Osteocyte (in vitro differentiated cells): Measurements from ENCODE around the gene SLBP. TPM values are rescaled to one million over a fixed set of nuclear protein-coding genes. Genes with fewer than 3 reads are reported as not detected.

Experiments used
- DNase-seq: peaks from one replicate; pipeline ENCODE4 v3.0.0; 2021; ENCODE audit warnings: mixed read lengths; ENCODE audit not compliant: unreplicated experiment; ENCODE audit errors: extremely low spot score
- H3K27ac Mint-ChIP-seq: one replicate; pipeline ENCODE4 v1.8.0; 2021; ENCODE audit warnings: mild to moderate bottlenecking, mixed read lengths; ENCODE audit not compliant: unreplicated experiment
- H3K27me3 Mint-ChIP-seq: one replicate; pipeline ENCODE4 v1.8.0; 2021; ENCODE audit warnings: mixed read lengths; ENCODE audit not compliant: unreplicated experiment
- H3K36me3 Mint-ChIP-seq: one replicate; pipeline ENCODE4 v1.8.0; 2021; ENCODE audit warnings: mixed read lengths; ENCODE audit not compliant: unreplicated experiment
- H3K4me1 Mint-ChIP-seq: one replicate; pipeline ENCODE4 v1.8.0; 2021; ENCODE audit warnings: mixed read lengths; ENCODE audit not compliant: unreplicated experiment
- H3K4me3 Mint-ChIP-seq: one replicate; pipeline ENCODE4 v1.8.0; 2021; ENCODE audit warnings: mild to moderate bottlenecking, moderate library complexity, mixed read lengths; ENCODE audit not compliant: unreplicated experiment
- H3K9me3 Mint-ChIP-seq: one replicate; pipeline ENCODE4 v1.8.0; 2021; ENCODE audit warnings: mixed read lengths; ENCODE audit not compliant: unreplicated experiment
- CTCF ChIP-seq: fragments of 200-600 bp; sonication (generic); IDR thresholded peaks from 2 replicates; pipeline ENCODE4 v1.5.0; 2021; ENCODE audit warnings: antibody characterized with exemption, mild to moderate bottlenecking, moderate library complexity
- total RNA-seq: library from RNA; stranded (reverse); gene quantifications from 2 replicates; pipeline ENCODE4 v1.2.1, GENCODE V29; 2021

SLBP gene
- total RNA-seq, 1 donor from 2014 or later, result 49.1 TPM

- no peak overlapping the region for H3K4me3 Mint-ChIP-seq
- H3K9me3 Mint-ChIP-seq, result no peaks in the 10 kb centered on the region
- H3K27ac Mint-ChIP-seq, result no peak overlapping the region
- no peak for TF ChIP-seq CTCF
- peaks cover 3% of the 10 kb centered on the region for H3K4me1 Mint-ChIP-seq
- no peak for DNase-seq
- peaks cover 5% of the 10 kb centered on the region for H3K36me3 Mint-ChIP-seq
- no peaks in the 10 kb centered on the region for H3K27me3 Mint-ChIP-seq
Observed at GRCh38 chr4:1646690-1647089, 65.4 kb downstream of the SLBP start.

- no peak for TF ChIP-seq CTCF
- H3K36me3 Mint-ChIP-seq, result peaks cover 2% of the 10 kb centered on the region
- no peak overlapping the region for H3K4me3 Mint-ChIP-seq
- H3K9me3 Mint-ChIP-seq, result no peaks in the 10 kb centered on the region
- peaks cover 3% of the 10 kb centered on the region for H3K4me1 Mint-ChIP-seq
- no peak overlapping the region for H3K27ac Mint-ChIP-seq
- peak; percentile 81 for DNase-seq
- no peaks in the 10 kb centered on the region for H3K27me3 Mint-ChIP-seq
Observed at GRCh38 chr4:1644891-1645657, 67.0 kb downstream of the SLBP start.

GRCh38 chr4:1643971-1644735 is 68.0 kb downstream of the SLBP start:
- H3K27me3 Mint-ChIP-seq, result no peaks in the 10 kb centered on the region
- TF ChIP-seq CTCF, result no peak
- no peaks in the 10 kb centered on the region for H3K9me3 Mint-ChIP-seq
- H3K36me3 Mint-ChIP-seq, result peaks cover 2% of the 10 kb centered on the region
- no peak overlapping the region for H3K27ac Mint-ChIP-seq
- H3K4me3 Mint-ChIP-seq, result no peak overlapping the region
- H3K4me1 Mint-ChIP-seq, result peaks cover 6% of the 10 kb centered on the region
- DNase-seq, result peak; percentile 82

Other genes starting within 250 kb of the SLBP start
- gene FAM53A, start 28.0 kb downstream of the SLBP start, total RNA-seq, result 6.2 and 9.5 TPM in 2 replicates
- gene TMEM129, start 9.0 kb upstream of the SLBP start, total RNA-seq, result 48.8 and 53.6 TPM in 2 replicates
- gene TACC3, start 9.2 kb upstream of the SLBP start, total RNA-seq, result 22.3 and 23.6 TPM in 2 replicates
- gene FGFR3, start 81.0 kb upstream of the SLBP start, total RNA-seq, result 6.4 and 6.9 TPM in 2 replicates
- gene LETM1, start 143.8 kb upstream of the SLBP start, total RNA-seq, result 48.2 and 49.9 TPM in 2 replicates
- gene NSD2, start 159.1 kb upstream of the SLBP start, total RNA-seq, result 63.4 and 66.4 TPM in 2 replicates